ENCODE data around the gene SH2D3A.

DNA sequence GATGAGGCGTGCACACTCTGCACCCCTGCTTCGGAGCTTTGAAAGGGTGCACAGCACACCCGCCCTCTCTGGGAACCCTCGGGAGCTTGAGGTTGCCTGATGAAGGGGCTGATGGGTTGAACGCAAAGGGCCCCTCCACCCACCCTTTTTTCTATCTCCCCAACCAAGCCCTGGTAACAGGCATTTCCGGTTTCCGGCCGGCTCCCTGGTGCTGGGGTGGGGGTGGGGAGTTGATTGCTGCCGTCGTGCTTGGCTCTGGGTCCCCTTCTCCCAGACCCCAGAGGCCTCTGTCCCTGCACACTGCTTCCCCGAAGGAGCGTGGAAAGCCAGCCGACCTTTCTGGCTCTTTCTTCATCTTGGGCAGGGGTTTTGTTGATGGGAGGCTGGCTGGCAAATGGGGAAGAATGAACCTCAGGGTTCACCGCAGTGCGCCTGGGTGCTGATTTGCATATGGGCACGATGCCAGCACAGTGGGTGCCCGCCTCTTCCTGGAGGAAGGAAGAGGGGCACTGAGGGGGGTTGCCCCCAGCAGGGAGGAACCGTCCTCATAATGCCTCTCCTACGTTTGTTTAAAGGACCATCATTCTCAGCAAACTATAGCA lies 34.4 kb upstream of the SH2D3A start:
- TF ChIP-seq RAD21 (IDR thresholded peaks at IDR 0.05; ENCODE audit: low read depth) (no peak), YY1 (IDR thresholded peaks at IDR 0.05; ENCODE audit: low read depth) (no peak), FOXM1 (IDR thresholded peaks at IDR 0.05; ENCODE audit: borderline replicate concordance, low read depth) (no peak), CEBPB (IDR thresholded peaks at IDR 0.05) (no peak), CREB1 (IDR thresholded peaks at IDR 0.05; ENCODE audit: low read depth) (no peak), EGR1 (IDR thresholded peaks at IDR 0.05) (no peak), TEAD4 (IDR thresholded peaks at IDR 0.05) (no peak)
- TF ChIP-seq, protein P1, sequence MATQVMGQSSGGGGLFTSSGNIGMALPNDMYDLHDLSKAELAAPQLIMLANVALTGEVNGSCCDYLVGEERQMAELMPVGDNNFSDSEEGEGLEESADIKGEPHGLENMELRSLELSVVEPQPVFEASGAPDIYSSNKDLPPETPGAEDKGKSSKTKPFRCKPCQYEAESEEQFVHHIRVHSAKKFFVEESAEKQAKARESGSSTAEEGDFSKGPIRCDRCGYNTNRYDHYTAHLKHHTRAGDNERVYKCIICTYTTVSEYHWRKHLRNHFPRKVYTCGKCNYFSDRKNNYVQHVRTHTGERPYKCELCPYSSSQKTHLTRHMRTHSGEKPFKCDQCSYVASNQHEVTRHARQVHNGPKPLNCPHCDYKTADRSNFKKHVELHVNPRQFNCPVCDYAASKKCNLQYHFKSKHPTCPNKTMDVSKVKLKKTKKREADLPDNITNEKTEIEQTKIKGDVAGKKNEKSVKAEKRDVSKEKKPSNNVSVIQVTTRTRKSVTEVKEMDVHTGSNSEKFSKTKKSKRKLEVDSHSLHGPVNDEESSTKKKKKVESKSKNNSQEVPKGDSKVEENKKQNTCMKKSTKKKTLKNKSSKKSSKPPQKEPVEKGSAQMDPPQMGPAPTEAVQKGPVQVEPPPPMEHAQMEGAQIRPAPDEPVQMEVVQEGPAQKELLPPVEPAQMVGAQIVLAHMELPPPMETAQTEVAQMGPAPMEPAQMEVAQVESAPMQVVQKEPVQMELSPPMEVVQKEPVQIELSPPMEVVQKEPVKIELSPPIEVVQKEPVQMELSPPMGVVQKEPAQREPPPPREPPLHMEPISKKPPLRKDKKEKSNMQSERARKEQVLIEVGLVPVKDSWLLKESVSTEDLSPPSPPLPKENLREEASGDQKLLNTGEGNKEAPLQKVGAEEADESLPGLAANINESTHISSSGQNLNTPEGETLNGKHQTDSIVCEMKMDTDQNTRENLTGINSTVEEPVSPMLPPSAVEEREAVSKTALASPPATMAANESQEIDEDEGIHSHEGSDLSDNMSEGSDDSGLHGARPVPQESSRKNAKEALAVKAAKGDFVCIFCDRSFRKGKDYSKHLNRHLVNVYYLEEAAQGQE (IDR thresholded peaks at IDR 0.05; ENCODE audit: low read depth): no peak

All from Ishikawa (cell line).